Kidney epithelial cell (primary cell): Measurements from ENCODE around the gene TRPT1. TPM values are rescaled to one million over a fixed set of nuclear protein-coding genes. Genes with fewer than 3 reads are reported as not detected.

ENCODE experiments used
- DNase-seq: peaks from one replicate; pipeline ENCODE4 v3.0.0-alpha.2; 2010; ENCODE audit warnings: low read depth
- H3K27me3 ChIP-seq: 2 replicates; pipeline ENCODE4 v1.6.0; 2011; ENCODE audit warnings: low read length; ENCODE audit not compliant: control insufficient read depth, insufficient read depth
- H3K36me3 ChIP-seq: 2 replicates; pipeline ENCODE4 v1.5.1; 2011; ENCODE audit warnings: low read length; ENCODE audit not compliant: control insufficient read depth, insufficient read depth
- H3K4me3 ChIP-seq: 2 replicates; pipeline ENCODE4 v1.5.1; 2011; ENCODE audit warnings: low read depth, mild to moderate bottlenecking, control low read depth, low read length
- total RNA-seq: library from RNA; depleted of rRNA; stranded (reverse); fragments of >200 nt; gene quantifications from 2 replicates; pipeline ENCODE4 v1.2.3, GENCODE V29; 2015
- TF ChIP-seq, protein P1 (sequence below): IDR thresholded peaks from 2 replicates; pipeline ENCODE4 v1.5.1; 2011; ENCODE audit warnings: mild to moderate bottlenecking, moderate library complexity, low read length, control low read depth, inconsistent platforms; ENCODE audit not compliant: insufficient read depth, poor library complexity, severe bottlenecking

The TRPT1 gene
- total RNA-seq, 1 donor from 2014 or later, result 77.1 TPM

DNA sequence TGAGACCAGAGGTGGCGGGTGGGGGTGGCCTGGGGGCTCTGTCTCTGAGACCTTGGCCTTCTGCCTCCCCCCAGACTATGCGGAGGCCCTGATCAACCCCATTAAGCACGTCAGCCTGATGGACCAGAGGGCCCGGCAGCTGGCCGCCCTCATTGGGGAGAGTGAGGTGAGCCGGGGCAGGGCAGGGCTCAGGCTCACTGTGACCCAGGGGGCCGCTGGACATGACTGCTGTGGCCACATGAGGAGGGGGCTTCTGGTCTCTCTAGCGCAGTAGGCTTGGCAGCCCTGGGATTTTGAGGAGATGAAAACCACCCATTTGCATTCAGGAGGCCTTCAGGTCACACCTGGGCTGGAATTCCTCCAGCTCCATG, 37.9 kb upstream of the TRPT1 start:
- no peak for DNase-seq
- peaks cover 3% of the 10 kb centered on the region for H3K36me3 ChIP-seq
- TF ChIP-seq, protein P1, sequence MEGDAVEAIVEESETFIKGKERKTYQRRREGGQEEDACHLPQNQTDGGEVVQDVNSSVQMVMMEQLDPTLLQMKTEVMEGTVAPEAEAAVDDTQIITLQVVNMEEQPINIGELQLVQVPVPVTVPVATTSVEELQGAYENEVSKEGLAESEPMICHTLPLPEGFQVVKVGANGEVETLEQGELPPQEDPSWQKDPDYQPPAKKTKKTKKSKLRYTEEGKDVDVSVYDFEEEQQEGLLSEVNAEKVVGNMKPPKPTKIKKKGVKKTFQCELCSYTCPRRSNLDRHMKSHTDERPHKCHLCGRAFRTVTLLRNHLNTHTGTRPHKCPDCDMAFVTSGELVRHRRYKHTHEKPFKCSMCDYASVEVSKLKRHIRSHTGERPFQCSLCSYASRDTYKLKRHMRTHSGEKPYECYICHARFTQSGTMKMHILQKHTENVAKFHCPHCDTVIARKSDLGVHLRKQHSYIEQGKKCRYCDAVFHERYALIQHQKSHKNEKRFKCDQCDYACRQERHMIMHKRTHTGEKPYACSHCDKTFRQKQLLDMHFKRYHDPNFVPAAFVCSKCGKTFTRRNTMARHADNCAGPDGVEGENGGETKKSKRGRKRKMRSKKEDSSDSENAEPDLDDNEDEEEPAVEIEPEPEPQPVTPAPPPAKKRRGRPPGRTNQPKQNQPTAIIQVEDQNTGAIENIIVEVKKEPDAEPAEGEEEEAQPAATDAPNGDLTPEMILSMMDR, result no peak
- H3K4me3 ChIP-seq, result no peak overlapping the region
- no peaks in the 10 kb centered on the region for H3K27me3 ChIP-seq

DNA sequence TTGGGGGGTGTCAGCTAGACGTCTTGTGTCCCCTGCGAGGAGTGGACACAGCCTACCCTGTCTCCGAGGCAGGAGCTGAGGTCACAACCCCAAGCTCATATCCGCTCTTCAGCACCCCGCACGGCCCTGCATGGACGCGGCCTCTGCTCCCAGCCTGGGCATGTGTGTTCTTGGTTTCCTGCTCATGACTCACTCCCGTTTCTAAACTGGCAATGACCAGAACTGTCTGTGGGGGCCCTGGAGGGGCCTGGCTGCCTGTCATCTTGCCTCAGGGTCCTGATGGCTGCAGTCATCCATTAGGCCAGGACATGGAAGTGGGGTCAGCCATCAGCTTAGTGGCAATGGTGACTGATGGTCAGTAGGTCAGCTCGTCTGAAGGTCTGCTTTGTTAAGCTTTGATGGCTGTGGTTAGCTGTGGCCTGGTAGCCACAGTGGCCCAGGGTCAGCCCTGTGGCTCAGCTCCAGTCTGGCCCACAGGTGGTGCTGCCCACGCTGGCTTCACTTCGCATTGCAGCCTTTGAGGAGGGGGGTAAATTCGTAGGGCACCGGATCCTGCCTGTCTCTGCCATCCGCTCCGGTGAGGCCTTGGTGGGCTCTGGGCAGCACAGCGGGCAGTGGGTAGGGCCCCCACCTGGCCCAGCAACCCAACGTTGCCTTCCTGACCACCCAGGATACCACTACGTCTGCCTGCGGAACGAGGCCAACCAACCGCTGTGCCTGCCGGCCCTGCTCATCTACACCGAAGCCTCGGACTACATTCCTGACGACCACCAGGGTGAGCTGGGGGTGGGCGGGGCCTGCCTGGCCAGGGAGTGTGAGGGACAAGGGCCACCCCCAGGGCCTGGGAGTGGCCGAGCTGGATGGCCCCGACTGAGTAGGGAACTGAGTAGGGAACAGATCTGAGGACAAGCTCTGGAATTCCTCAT, 37.3 kb upstream of the TRPT1 start:
- Histone ChIP-seq H3K4me3 (no peak overlapping the region), H3K36me3 (peaks cover 3% of the 10 kb centered on the region), H3K27me3 (no peaks in the 10 kb centered on the region)
- no peak for DNase-seq
- TF ChIP-seq, protein P1, result no peak

DNA sequence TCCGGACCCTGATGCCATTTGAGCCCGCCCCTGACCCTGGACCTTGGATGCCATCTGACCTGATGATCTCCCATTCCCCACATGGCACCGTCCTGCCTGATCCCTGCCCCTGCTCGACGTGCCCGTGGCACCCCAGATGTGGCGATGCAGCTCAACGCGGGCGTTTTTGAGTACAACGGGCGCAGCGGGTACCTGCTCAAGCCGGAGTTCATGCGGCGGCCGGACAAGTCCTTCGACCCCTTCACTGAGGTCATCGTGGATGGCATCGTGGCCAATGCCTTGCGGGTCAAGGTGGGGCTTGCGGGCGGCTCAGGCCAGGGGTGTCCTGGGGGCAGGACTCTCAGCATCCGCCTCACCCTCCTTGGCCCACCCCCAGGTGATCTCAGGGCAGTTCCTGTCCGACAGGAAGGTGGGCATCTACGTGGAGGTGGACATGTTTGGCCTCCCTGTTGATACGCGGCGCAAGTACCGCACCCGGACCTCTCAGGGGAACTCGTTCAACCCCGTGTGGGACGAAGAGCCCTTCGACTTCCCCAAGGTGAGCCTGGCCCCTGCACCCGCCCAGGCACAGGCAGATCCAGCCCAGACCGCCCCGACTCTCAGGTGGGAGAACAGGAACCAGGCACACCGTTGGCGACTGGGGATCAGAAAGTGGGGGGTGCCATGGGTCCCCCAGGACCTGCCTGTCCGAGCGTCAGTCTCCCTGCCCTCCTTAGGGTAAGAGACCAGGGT, 36.5 kb upstream of the TRPT1 start:
- Histone ChIP-seq H3K4me3 (no peak overlapping the region), H3K27me3 (no peaks in the 10 kb centered on the region)
- TF ChIP-seq, protein P1, result no peak

DNA sequence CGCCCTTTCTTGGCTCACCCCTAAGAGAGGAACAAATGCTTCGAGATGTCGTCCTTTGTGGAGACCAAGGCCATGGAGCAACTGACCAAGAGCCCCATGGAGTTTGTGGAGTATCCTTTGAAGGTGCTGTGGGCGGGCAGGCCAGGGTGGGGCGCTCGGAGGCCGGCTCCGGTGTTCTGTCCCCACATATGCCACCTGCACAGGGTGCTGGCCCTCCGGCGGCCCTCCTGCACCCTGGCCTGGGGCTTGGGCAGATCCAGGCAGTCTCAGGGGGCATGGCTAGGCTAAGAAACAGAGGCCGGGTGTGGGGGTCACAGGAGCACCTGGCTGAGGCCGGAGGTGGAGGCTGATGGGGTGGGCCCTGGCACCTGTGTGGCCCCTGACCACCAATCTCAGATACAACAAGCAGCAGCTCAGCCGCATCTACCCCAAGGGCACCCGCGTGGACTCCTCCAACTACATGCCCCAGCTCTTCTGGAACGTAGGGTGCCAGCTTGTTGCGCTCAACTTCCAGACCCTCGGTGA, 35.6 kb upstream of the TRPT1 start:
- no peak for DNase-seq
- no peaks in the 10 kb centered on the region for H3K27me3 ChIP-seq
- peaks cover 3% of the 10 kb centered on the region for H3K36me3 ChIP-seq
- TF ChIP-seq, protein P1, result no peak
- no peak overlapping the region for H3K4me3 ChIP-seq

More for the DNA sequence above, 36.5 kb upstream of the TRPT1 start:
- peaks cover 3% of the 10 kb centered on the region for H3K36me3 ChIP-seq
- DNase-seq, result no peak

DNA sequence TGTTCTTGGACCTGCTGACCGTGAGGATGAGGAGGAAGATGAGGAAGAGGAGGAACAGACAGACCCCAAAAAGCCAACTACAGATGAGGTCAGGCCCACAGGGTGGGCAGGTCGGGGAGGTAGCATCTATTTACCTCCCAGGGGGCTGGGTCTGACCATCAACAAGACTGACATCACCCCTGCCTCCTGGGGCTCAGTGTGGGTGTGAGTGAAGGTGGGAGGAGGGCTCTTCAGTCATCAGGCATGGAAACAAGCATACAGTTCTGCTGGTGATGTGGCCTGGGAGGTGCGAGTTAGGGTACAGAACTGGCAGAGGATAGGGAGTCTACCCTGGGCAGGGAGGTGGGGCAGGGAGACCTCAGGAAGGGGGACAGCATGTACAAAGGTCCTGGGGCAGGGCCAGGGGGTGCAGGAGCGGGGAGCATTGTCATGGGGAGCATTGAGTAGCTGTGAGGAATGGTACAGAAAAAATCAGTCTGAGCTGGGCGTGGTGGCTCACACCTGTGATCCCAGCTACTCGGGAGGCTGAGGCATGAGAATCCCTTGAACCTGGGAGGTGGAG, 34.2 kb upstream of the TRPT1 start:
- no peaks in the 10 kb centered on the region for H3K27me3 ChIP-seq
- H3K36me3 ChIP-seq, result peaks cover 2% of the 10 kb centered on the region

More for the DNA sequence above, 34.2 kb upstream of the TRPT1 start:
- no peak for DNase-seq
- H3K4me3 ChIP-seq, result no peak overlapping the region
- TF ChIP-seq, protein P1, result no peak
